Kidney capillary endothelial cell (primary cell): ENCODE data around the gene TJP3.
A peak's percentile ranks its signal among the peaks of the same experiment; 100 is the strongest.

Source experiments
- DNase-seq: peaks from one replicate; pipeline ENCODE4 v3.0.0-alpha.2; 2018; ENCODE audit warnings: low spot score

Gene TJP3

GRCh38 chr19:3716147-3716668, 8.0 kb downstream of the TJP3 start:
- no peak for DNase-seq

GRCh38 chr19:3719868-3720267, 11.7 kb downstream of the TJP3 start:
- no peak for DNase-seq

GRCh38 chr19:3720349-3720917, 12.2 kb downstream of the TJP3 start:
- no peak for DNase-seq

GRCh38 chr19:3721131-3721886, 13.1 kb downstream of the TJP3 start:
- DNase-seq: peak; percentile 50

GRCh38 chr19:3721887-3722442, 13.8 kb downstream of the TJP3 start:
- DNase-seq: no peak

- no peak for DNase-seq
These were observed 14.4 kb downstream of the TJP3 start for GRCh38 chr19:3722443-3723109.

- DNase-seq: no peak
These were observed 14.9 kb downstream of the TJP3 start for GRCh38 chr19:3723110-3723488.

- DNase-seq: no peak
These were observed 15.7 kb downstream of the TJP3 start for GRCh38 chr19:3723883-3724282.

- DNase-seq: no peak
These were observed 16.9 kb downstream of the TJP3 start for GRCh38 chr19:3725121-3725520.

GRCh38 chr19:3725640-3726310, 17.6 kb downstream of the TJP3 start:
- DNase-seq: no peak

GRCh38 chr19:3730457-3730958, 22.3 kb downstream of the TJP3 start:
- DNase-seq: no peak

- no peak for DNase-seq
These were observed 23.9 kb downstream of the TJP3 start for GRCh38 chr19:3732108-3732507.

- DNase-seq: no peak
These were observed 25.5 kb downstream of the TJP3 start for GRCh38 chr19:3733549-3734309.

GRCh38 chr19:3734310-3734600, 26.1 kb downstream of the TJP3 start:
- no peak for DNase-seq

- DNase-seq: no peak
These were observed 28.0 kb downstream of the TJP3 start for GRCh38 chr19:3736106-3736724.

GRCh38 chr19:3737487-3738205, 29.5 kb downstream of the TJP3 start:
- DNase-seq: no peak

GRCh38 chr19:3738477-3739220, 30.5 kb downstream of the TJP3 start:
- DNase-seq: no peak

- no peak for DNase-seq
These were observed 32.2 kb downstream of the TJP3 start for GRCh38 chr19:3740431-3740830.

- DNase-seq: no peak
These were observed 35.3 kb downstream of the TJP3 start for GRCh38 chr19:3743486-3743885.
